Peyer's patch (tissue), 4 donors: ENCODE results near the gene PSD4. TPM values are rescaled to one million over a fixed set of nuclear protein-coding genes. Genes with fewer than 3 reads are reported as not detected.

Source experiments
- DNase-seq, 3 donors: peaks; one replicate each; pipeline ENCODE4 v3.0.0-alpha.2; 2017 to 2019
- H3K27ac ChIP-seq, 4 donors: fragments of 200-600 bp; sonication (generic); one replicate each; pipeline ENCODE4 v1.5.1; 2016 to 2019
- H3K27me3 ChIP-seq, 2 donors: fragments of 200-600 bp; sonication (generic); one replicate each; pipeline ENCODE4 v1.5.1; 2019
- H3K36me3 ChIP-seq, 3 donors: fragments of 200-600 bp; sonication (generic); one replicate each; pipeline ENCODE4 v1.5.1; 2016 to 2019
- H3K4me1 ChIP-seq, 4 donors: fragments of 200-600 bp; sonication (generic); one replicate each; pipeline ENCODE4 v1.5.1; 2016 to 2019
- H3K4me3 ChIP-seq, 4 donors: fragments of 200-600 bp; sonication (generic); 1 replicate in 3 of 4; 2 replicates in 1 of 4; pipeline ENCODE4 v1.5.1; 2016 to 2019; ENCODE audit warnings: mild to moderate bottlenecking in 1 of 4
- H3K9me3 ChIP-seq, 4 donors: fragments of 200-600 bp; sonication (generic); one replicate each; pipeline ENCODE4 v1.5.1; 2016 to 2019; ENCODE audit warnings: mild to moderate bottlenecking in 1 of 4
- CTCF ChIP-seq, 6 experiments: fragments of 450-650 bp in 4 of 6; fragments of 200-600 bp in 2 of 6; sonication (generic) in 1 of 6; IDR thresholded peaks; one replicate each; pipeline ENCODE4 v1.5.1; 2017 to 2019; ENCODE audit warnings: antibody characterized with exemption in 6 of 6, mild to moderate bottlenecking in 3 of 6, moderate library complexity in 1 of 6
- POLR2A ChIP-seq, 2 donors: fragments of 450-650 bp; IDR thresholded peaks; one replicate each; pipeline ENCODE4 v1.5.1; 2017; ENCODE audit warnings: antibody characterized with exemption in 2 of 2, mild to moderate bottlenecking in 2 of 2, moderate library complexity in 2 of 2
- total RNA-seq, 4 donors: library from RNA; depleted of rRNA; stranded (reverse); fragments of >200 nt; gene quantifications; one replicate each; pipeline ENCODE4 v1.1.0, GENCODE V29; 2016

The PSD4 gene
- total RNA-seq, 4 donors from 2014 or later, result 125 to 284 (median 212) TPM

GRCh38 chr2:113223813-113224212 is 50.0 kb downstream of the PSD4 start:
- Histone ChIP-seq H3K9me3 (no peaks in the 10 kb centered on the region), H3K27me3 (no peaks in the 10 kb centered on the region), H3K4me1 (peaks cover 0 to 26% (median 3%) of the 10 kb centered on the region in 4 donors), H3K36me3 (no peaks in the 10 kb centered on the region), H3K27ac (no peak overlapping the region), H3K4me3 (no peak overlapping the region)
- TF ChIP-seq CTCF (IDR thresholded peaks at IDR 0.05), result no peak
- DNase-seq, result no peak

- no peak overlapping the region for H3K27ac ChIP-seq
- no peak overlapping the region for H3K4me3 ChIP-seq
- no peak for TF ChIP-seq CTCF (IDR thresholded peaks at IDR 0.05)
- TF ChIP-seq POLR2A (IDR thresholded peaks at IDR 0.05), result no peak
- no peaks in the 10 kb centered on the region for H3K36me3 ChIP-seq
- no peaks in the 10 kb centered on the region for H3K27me3 ChIP-seq
- H3K4me1 ChIP-seq, result peaks cover 0 to 23% (median 0%) of the 10 kb centered on the region in 4 donors
- DNase-seq, result no peak
- no peaks in the 10 kb centered on the region for H3K9me3 ChIP-seq
Observed at GRCh38 chr2:113224647-113225236, 51.0 kb downstream of the PSD4 start.

- DNase-seq, result no peak
- no peak overlapping the region for H3K27ac ChIP-seq
Observed at GRCh38 chr2:113225263-113226259, 51.8 kb downstream of the PSD4 start.

GRCh38 chr2:113226462-113226861 is 52.7 kb downstream of the PSD4 start:
- no peak for TF ChIP-seq CTCF (IDR thresholded peaks at IDR 0.05)
- TF ChIP-seq POLR2A (IDR thresholded peaks at IDR 0.05), result no peak
- Histone ChIP-seq H3K9me3 (no peaks in the 10 kb centered on the region), H3K36me3 (no peaks in the 10 kb centered on the region), H3K4me1 (peaks cover 0 to 29% (median 0%) of the 10 kb centered on the region in 4 donors), H3K27ac (no peak overlapping the region), H3K27me3 (no peaks in the 10 kb centered on the region), H3K4me3 (no peak overlapping the region)
- DNase-seq, result no peak

More at GRCh38 chr2:113225263-113226259, 51.8 kb downstream of the PSD4 start:
- H3K4me3 ChIP-seq, result no peak overlapping the region
- no peaks in the 10 kb centered on the region for H3K27me3 ChIP-seq
- TF ChIP-seq POLR2A (IDR thresholded peaks at IDR 0.05), result no peak
- no peak for TF ChIP-seq CTCF (IDR thresholded peaks at IDR 0.05)
- no peaks in the 10 kb centered on the region for H3K36me3 ChIP-seq
- peaks cover 0 to 23% (median 0%) of the 10 kb centered on the region in 4 donors for H3K4me1 ChIP-seq
- no peaks in the 10 kb centered on the region for H3K9me3 ChIP-seq

GRCh38 chr2:113227290-113227689 is 53.5 kb downstream of the PSD4 start:
- H3K27ac ChIP-seq, result no peak overlapping the region
- H3K27me3 ChIP-seq, result no peaks in the 10 kb centered on the region
- H3K4me1 ChIP-seq, result peaks cover 0 to 29% (median 0%) of the 10 kb centered on the region in 4 donors
- DNase-seq, result no peak
- H3K4me3 ChIP-seq, result no peak overlapping the region
- TF ChIP-seq POLR2A (IDR thresholded peaks at IDR 0.05) (no peak), CTCF (IDR thresholded peaks at IDR 0.05) (peak in 1 of 6 experiments; percentile 11)
- H3K36me3 ChIP-seq, result no peaks in the 10 kb centered on the region
- no peaks in the 10 kb centered on the region for H3K9me3 ChIP-seq
